IMR-90 (cell line): Measurements from ENCODE around the gene HIGD1C. TPM values are rescaled to one million over a fixed set of nuclear protein-coding genes. Genes with fewer than 3 reads are reported as not detected.

Source experiments
- ATAC-seq: fragments of 200-7000 bp; cut with Tn5 transposase; 2 replicates; pipeline ENCODE4 v1.9.1; 2020; ENCODE audit warnings: low read depth, mild to moderate bottlenecking, moderate library complexity
- BruUV-seq: library from RNA; stranded (reverse); fragments of 400-500 nt; replicated peaks from 2 replicates; lab custom pipeline; 2021; lab: Mats Ljungman, UMichigan
- CTCF ChIA-PET: fragments of 300-600 bp; formaldehyde crosslinking; extraction: SDS; loops from one replicate; lab custom pipeline; 2021; ENCODE audit warnings: antibody characterized with exemption; lab: Yijun Ruan, JAX
- POLR2A ChIA-PET: fragments of 300-600 bp; sonication (Branson Sonifier 250); formaldehyde crosslinking; loops from one replicate; lab custom pipeline; 2022; ENCODE audit warnings: antibody characterized with exemption; ENCODE audit not compliant: unreplicated experiment; lab: Charles Lee
- DNase-seq: peaks from one replicate; pipeline ENCODE4 v3.0.0; 2013
- H2AFZ ChIP-seq: replicated peaks from 2 replicates; pipeline ENCODE3; 2013; ENCODE audit warnings: low read length, mild to moderate bottlenecking; ENCODE audit not compliant: poor library complexity
- H2AK5ac ChIP-seq: 2 replicates; pipeline ENCODE4 v1.6.1; 2013; ENCODE audit warnings: low read depth, low read length, inconsistent platforms
- H2AK9ac ChIP-seq: replicated peaks from 2 replicates; pipeline ENCODE3; 2013; ENCODE audit warnings: mild to moderate bottlenecking, low read depth, low read length, moderate library complexity; ENCODE audit not compliant: poor library complexity
- H2BK120ac ChIP-seq: 2 replicates; pipeline ENCODE4 v1.6.1; 2013; ENCODE audit warnings: low read depth, low read length, inconsistent platforms
- H2BK15ac ChIP-seq: 3 replicates; pipeline ENCODE4 v1.6.1; 2013; ENCODE audit warnings: low read depth, low read length, inconsistent platforms
- H2BK20ac ChIP-seq: 2 replicates; pipeline ENCODE4 v1.6.1; 2013; ENCODE audit warnings: low read depth, mild to moderate bottlenecking, inconsistent platforms, low read length, moderate library complexity
- H2BK5ac ChIP-seq: 2 replicates; pipeline ENCODE4 v1.6.1; 2013; ENCODE audit warnings: mild to moderate bottlenecking, low read depth, low read length, inconsistent platforms; ENCODE audit not compliant: poor library complexity, severe bottlenecking
- H3K14ac ChIP-seq: replicated peaks from 2 replicates; pipeline ENCODE4 v1.6.1; 2013; ENCODE audit warnings: low read depth, low read length, inconsistent platforms
- H3K18ac ChIP-seq: 2 replicates; pipeline ENCODE4 v1.6.1; 2013; ENCODE audit warnings: low read depth, low read length, control low read depth
- H3K23ac ChIP-seq: 2 replicates; pipeline ENCODE4 v1.6.1; 2013; ENCODE audit warnings: low read depth, low read length, inconsistent platforms
- H3K27ac ChIP-seq: 2 replicates; pipeline ENCODE4 v1.5.1; 2013; ENCODE audit warnings: mild to moderate bottlenecking, control low read depth, low read length; ENCODE audit not compliant: insufficient read depth
- H3K27me3 ChIP-seq: 2 replicates; pipeline ENCODE4 v1.6.1; 2013; ENCODE audit warnings: low read length; ENCODE audit not compliant: control insufficient read depth, insufficient read depth
- H3K36me3 ChIP-seq: 2 replicates; pipeline ENCODE4 v1.6.1; 2013; ENCODE audit warnings: low read length, mixed read lengths; ENCODE audit not compliant: control insufficient read depth, insufficient read depth
- H3K4ac ChIP-seq: 2 replicates; pipeline ENCODE4 v1.6.1; 2013; ENCODE audit warnings: low read depth, low read length, inconsistent platforms
- H3K4me1 ChIP-seq: 2 replicates; pipeline ENCODE4 v1.6.1; 2013; ENCODE audit warnings: low read length, mixed read lengths; ENCODE audit not compliant: control insufficient read depth, insufficient read depth
- H3K4me2 ChIP-seq: 2 replicates; pipeline ENCODE4 v1.6.1; 2013; ENCODE audit warnings: low read depth, mild to moderate bottlenecking, control low read depth, low read length, moderate library complexity
- H3K4me3 ChIP-seq: 2 replicates; pipeline ENCODE4 v1.5.1; 2013; ENCODE audit warnings: low read depth, mild to moderate bottlenecking, control low read depth, low read length, moderate library complexity; ENCODE audit not compliant: insufficient read depth
- H3K56ac ChIP-seq: 2 replicates; pipeline ENCODE4 v1.6.1; 2013; ENCODE audit warnings: low read length, inconsistent platforms; ENCODE audit not compliant: insufficient read depth; ENCODE audit errors: extremely low read depth
- H3K79me1 ChIP-seq, 2 experiments: 2 replicates each; pipeline ENCODE4 v1.6.1; 2013; ENCODE audit warnings: low read length in 2 of 2, inconsistent platforms in 1 of 2, low read depth in 1 of 2
- H3K9ac ChIP-seq: 2 replicates; pipeline ENCODE4 v1.6.1; 2013; ENCODE audit warnings: low read depth, low read length, control low read depth
- H3K9me1 ChIP-seq: 2 replicates; pipeline ENCODE4 v1.6.1; 2013; ENCODE audit warnings: low read length, inconsistent platforms; ENCODE audit not compliant: insufficient read depth
- H3K9me3 ChIP-seq: 2 replicates; pipeline ENCODE4 v1.6.1; 2013; ENCODE audit warnings: low read length; ENCODE audit not compliant: control insufficient read depth, insufficient read depth
- H4K20me1 ChIP-seq: 2 replicates; pipeline ENCODE4 v1.6.1; 2013; ENCODE audit warnings: low read length, inconsistent platforms; ENCODE audit not compliant: insufficient read depth
- H4K5ac ChIP-seq: 2 replicates; pipeline ENCODE4 v1.6.1; 2013; ENCODE audit warnings: mild to moderate bottlenecking, low read depth, low read length, control low read depth
- H4K8ac ChIP-seq, 2 experiments: 2 replicates each; pipeline ENCODE4 v1.6.1; 2013; ENCODE audit warnings: low read depth in 2 of 2, low read length in 2 of 2, control low read depth in 1 of 2, inconsistent platforms in 1 of 2
- H4K91ac ChIP-seq: 2 replicates; pipeline ENCODE4 v1.6.1; 2013; ENCODE audit warnings: low read depth, low read length, inconsistent platforms; ENCODE audit not compliant: insufficient read depth
- CEBPB ChIP-seq: IDR thresholded peaks from 2 replicates; pipeline ENCODE4 v1.6.1; 2012; ENCODE audit warnings: low read depth, low read length, improper control_type of control experiment
- MAZ ChIP-seq: IDR thresholded peaks from 2 replicates; pipeline ENCODE4 v1.6.1; 2012; ENCODE audit warnings: low read depth, mild to moderate bottlenecking, low read length, improper control_type of control experiment, moderate library complexity, borderline replicate concordance
- MXI1 ChIP-seq: IDR thresholded peaks from 2 replicates; pipeline ENCODE4 v1.6.1; 2012; ENCODE audit warnings: low read depth, mild to moderate bottlenecking, low read length, moderate library complexity, borderline replicate concordance
- POLR2A ChIP-seq: IDR thresholded peaks from 2 replicates; pipeline ENCODE4 v1.6.1; 2012; ENCODE audit warnings: mild to moderate bottlenecking, low read depth, low read length
- RCOR1 ChIP-seq: IDR thresholded peaks from 2 replicates; pipeline ENCODE4 v1.6.1; 2012; ENCODE audit warnings: mild to moderate bottlenecking, low read length, improper control_type of control experiment; ENCODE audit not compliant: insufficient replicate concordance
- WGBS, 2 experiments: methylation state at CpG; one replicate each; pipeline versions ENCODE4 v1.1.5 to v1.1.7; 2013; ENCODE audit warnings: missing lambda C conversion rate in 2 of 2; ENCODE audit not compliant: insufficient read length in 1 of 2; ENCODE audit errors: extremely low coverage in 2 of 2; 5-methylcytosine and 5-hydroxymethylcytosine counted together
- dilution Hi-C: fragments of 300-500 bp; cut with HindIII; formaldehyde crosslinking; loops from one replicate; pipeline ENCODE4 v1.14.3; 2018; ENCODE audit warnings: low sequenced_read_pairs; ENCODE audit not compliant: unreplicated experiment
- in situ Hi-C: fragments of 300-500 bp; cut with MboI; formaldehyde crosslinking; loops from 3 replicates; pipeline ENCODE4 v1.14.3; 2019; ENCODE audit warnings: low sequenced_read_pairs, inconsistent platforms, mixed read lengths
- intact Hi-C: fragments of 100-400 bp; cut with micrococcal nuclease; formaldehyde crosslinking; loops from 2 replicates; pipeline ENCODE4 v1.10.0; 2022
- polyA plus RNA-seq, 3 experiments: library from polyadenylated mRNA; depleted of rRNA; stranded (reverse); fragments of >200 nt; gene quantifications; 2 replicates each; pipeline ENCODE4 v1.2.3, GENCODE V29; 2012; ENCODE audit warnings: low replicate concordance in 1 of 3
- total RNA-seq: library from RNA; depleted of rRNA; stranded (reverse); fragments of >200 nt; gene quantifications from 2 replicates; pipeline ENCODE4 v1.2.3, GENCODE V29; 2012
- TF ChIP-seq, protein P1 (sequence below): fragments of 150-350 bp; IDR thresholded peaks from 2 replicates; pipeline ENCODE4 v1.6.1; 2016; ENCODE audit warnings: low read depth, mild to moderate bottlenecking, low read length, moderate library complexity, borderline replicate concordance

Gene HIGD1C
- total and polyA plus RNA-seq, 2 of the 4 experiments (the other 2 are of a cell fraction): not detected

DNA sequence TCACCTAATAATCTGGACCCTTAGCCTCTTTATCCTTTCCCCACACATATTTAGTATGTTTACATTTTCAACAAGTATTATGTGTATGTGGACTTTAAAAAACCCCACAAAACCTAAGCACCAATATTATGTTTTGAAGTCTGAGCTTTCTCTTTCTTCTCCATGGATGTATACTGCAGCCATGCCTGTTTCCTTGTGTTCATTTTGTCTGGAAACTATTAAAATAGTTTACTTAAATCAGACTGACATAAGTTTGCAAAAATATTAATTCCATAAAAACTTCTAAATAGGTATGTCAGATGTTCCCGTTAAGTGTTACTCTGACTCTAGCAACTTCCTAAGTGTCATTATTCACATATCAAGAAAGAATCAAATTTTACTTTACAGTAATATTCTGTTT, 2.9 kb downstream of the HIGD1C start:
- DNase-seq (no peak), ATAC-seq (no peak)
- H3K4ac ChIP-seq: no peak overlapping the region
- no peaks in the 10 kb centered on the region for H3K36me3 ChIP-seq
- no peak overlapping the region for H4K8ac ChIP-seq
- no peak overlapping the region for H2BK5ac ChIP-seq
- H2BK20ac ChIP-seq: no peak overlapping the region
- no peak overlapping the region for H3K4me2 ChIP-seq
- no TSS peak for BruUV-seq
- no peaks in the 10 kb centered on the region for H3K4me1 ChIP-seq
- WGBS, 2 experiments: no CpG with 5 or more reads among the region's 1 CpG
- no peak overlapping the region for H2AK5ac ChIP-seq
- intact Hi-C loops: no loop called here
- H3K56ac ChIP-seq: no peak overlapping the region
- H2AFZ ChIP-seq: no peak overlapping the region
- no peak overlapping the region for H3K18ac ChIP-seq
- ChIA-PET CTCF (no interaction called here), POLR2A (no interaction called here)
- no peak overlapping the region for H3K4me3 ChIP-seq
- H4K91ac ChIP-seq: no peak overlapping the region
- no peaks in the 10 kb centered on the region for H3K9me1 ChIP-seq
- H3K27ac ChIP-seq: no peak overlapping the region
- H3K9ac ChIP-seq: no peak overlapping the region
- no peak overlapping the region for H3K14ac ChIP-seq
- TF ChIP-seq MXI1 (no peak), CEBPB (no peak), MAZ (no peak), POLR2A (no peak), RCOR1 (no peak)
- TF ChIP-seq, protein P1, sequence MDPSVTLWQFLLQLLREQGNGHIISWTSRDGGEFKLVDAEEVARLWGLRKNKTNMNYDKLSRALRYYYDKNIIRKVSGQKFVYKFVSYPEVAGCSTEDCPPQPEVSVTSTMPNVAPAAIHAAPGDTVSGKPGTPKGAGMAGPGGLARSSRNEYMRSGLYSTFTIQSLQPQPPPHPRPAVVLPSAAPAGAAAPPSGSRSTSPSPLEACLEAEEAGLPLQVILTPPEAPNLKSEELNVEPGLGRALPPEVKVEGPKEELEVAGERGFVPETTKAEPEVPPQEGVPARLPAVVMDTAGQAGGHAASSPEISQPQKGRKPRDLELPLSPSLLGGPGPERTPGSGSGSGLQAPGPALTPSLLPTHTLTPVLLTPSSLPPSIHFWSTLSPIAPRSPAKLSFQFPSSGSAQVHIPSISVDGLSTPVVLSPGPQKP: no peak
- H2AK9ac ChIP-seq: no peak overlapping the region
- H4K20me1 ChIP-seq: no peaks in the 10 kb centered on the region
- H3K23ac ChIP-seq: no peak overlapping the region
- in situ Hi-C loops: no loop called here
- H3K79me1 ChIP-seq: no peaks in the 10 kb centered on the region
- dilution Hi-C loops: no loop called here
- H2BK120ac ChIP-seq: no peak overlapping the region
- H3K27me3 ChIP-seq: no peaks in the 10 kb centered on the region
- H3K9me3 ChIP-seq: no peaks in the 10 kb centered on the region
- H2BK15ac ChIP-seq: no peak overlapping the region
- no peak overlapping the region for H4K5ac ChIP-seq
